Measurements from ENCODE around the gene ABCA13.

DNA sequence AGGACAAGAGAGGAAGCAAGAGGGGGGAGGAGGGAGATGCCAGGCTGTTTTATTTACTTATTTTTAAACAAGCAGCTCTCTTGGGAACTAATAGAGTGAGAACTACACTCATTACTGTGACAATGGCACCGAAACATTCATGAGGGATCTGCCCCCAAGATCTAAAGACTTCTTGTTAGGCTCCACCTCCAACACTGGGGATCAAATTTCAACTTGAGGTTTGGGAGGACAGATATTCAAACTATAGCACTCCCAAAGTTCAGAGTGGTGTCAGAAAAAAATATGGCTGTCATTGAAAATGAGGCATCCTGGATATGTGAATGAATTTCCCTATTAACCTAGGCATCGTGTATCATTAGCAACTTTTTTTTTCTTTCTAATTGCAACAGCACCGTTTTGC lies 145.5 kb downstream of the ABCA13 start:
- no peak for TF ChIP-seq POLR2A (IDR thresholded peaks at IDR 0.05; ENCODE audit: low read depth, low read length)
- TF ChIP-seq TAF1 (IDR thresholded peaks at IDR 0.05; ENCODE audit: borderline replicate concordance, low read depth, low read length) = no peak
- no peak for TF ChIP-seq POLR2AphosphoS5 (IDR thresholded peaks at IDR 0.05; ENCODE audit: low read depth, low read length)

All from GM12892 (cell line).